HG03520 (cell line): ENCODE measurements around the gene ARHGAP9.
A peak's percentile ranks its signal among the peaks of the same experiment; 100 is the strongest.

Source experiments
- ATAC-seq: cut with Tn5 transposase; IDR thresholded peaks from one replicate; pipeline ENCODE4 v1.9.1; 2021; ENCODE audit warnings: mild to moderate bottlenecking, moderate library complexity; ENCODE audit not compliant: unreplicated experiment

Gene ARHGAP9

DNA sequence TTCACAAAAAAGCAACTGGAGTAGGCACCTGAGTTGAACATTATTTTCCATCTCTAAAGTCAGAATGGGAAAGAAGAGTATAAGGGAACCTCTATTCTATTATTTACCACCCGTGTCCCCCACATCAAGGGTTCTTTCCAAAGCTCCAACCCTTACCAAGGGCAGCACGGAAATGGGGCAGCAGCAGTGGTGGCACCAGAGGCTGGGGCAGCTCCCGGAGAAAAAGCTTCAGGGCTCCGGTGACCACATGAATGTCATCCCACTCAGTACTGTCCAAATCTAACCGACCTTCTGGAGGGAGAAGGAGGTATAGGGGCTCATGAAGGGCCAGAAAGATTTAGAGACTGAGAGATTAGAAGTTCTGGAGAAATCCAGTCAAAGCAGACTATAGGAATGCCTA, 5.8 kb downstream of the ARHGAP9 start:
- ATAC-seq, result no peak

DNA sequence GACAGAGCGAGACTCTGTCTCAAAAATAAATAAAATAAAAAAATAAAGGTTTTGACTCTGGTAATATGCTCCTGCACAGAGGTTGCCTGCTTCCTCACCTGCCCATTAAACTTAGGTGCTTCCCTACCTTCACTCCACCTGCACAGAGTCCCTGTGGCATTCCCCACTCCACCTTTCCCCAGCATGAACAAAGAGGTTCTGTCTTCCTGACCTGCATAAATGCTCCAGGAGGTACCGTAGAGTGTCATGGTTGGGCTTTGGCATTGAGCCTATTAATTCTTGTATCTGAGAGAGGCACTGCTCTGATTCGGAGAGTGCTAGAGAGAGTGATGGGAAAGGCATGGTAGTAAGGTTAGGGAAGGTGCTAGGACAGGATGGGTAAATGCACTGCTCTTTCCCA, 6.3 kb downstream of the ARHGAP9 start:
- ATAC-seq, result no peak

DNA sequence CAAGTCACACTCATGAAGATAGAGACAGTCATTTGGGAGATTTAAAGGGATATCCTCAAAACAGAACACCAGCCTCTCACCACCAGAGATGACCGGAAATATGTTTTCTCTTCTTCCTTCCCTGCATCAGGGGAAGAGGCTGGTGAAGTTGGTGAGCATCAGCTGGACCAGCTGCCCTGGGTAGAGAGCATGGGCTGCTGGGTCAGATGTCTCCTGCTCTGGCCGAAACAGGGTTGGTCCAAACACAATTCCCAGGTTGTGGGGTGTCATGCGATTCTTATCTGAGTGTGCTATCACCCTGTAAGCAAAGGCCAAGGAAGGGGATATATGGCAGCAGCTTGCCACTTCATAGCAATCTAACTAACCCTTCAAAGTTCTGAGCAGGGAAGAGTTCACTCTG, 7.3 kb downstream of the ARHGAP9 start:
- ATAC-seq, result no peak

DNA sequence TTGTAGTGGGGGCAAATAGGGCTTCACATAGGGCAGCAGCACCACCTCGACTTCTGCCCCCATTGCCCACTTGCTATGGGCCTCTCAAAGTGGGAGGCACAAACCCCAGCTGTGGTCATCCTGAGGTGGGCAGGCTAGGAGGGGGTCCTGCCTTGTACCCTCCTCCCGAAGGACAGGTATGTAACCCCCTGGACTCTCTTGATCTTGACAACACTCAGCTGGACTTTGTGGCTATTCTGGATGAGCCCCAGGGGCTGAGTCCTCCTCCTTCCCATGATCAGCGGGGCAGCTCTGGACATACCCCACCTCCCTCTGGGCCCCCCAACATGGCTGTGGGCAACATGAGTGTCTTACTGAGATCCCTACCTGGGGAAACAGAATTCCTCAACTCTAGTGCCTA, 8.0 kb downstream of the ARHGAP9 start:
- ATAC-seq, result no peak

DNA sequence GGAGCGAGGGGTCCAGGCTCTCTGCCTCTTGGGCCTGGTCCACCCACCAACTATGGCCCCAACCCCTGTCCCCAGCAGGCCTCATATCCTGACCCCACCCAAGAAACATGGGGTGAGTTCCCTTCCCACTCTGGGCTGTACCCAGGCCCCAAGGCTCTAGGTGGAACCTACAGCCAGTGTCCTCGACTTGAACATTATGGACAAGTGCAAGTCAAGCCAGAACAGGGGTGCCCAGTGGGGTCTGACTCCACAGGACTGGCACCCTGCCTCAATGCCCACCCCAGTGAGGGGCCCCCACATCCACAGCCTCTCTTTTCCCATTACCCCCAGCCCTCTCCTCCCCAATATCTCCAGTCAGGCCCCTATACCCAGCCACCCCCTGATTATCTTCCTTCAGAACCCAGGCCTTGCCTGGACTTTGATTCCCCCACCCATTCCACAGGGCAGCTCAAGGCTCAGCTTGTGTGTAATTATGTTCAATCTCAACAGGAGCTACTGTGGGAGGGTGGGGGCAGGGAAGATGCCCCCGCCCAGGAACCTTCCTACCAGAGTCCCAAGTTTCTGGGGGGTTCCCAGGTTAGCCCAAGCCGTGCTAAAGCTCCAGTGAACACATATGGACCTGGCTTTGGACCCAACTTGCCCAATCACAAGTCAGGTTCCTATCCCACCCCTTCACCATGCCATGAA, 8.6 kb downstream of the ARHGAP9 start:
- no peak for ATAC-seq

DNA sequence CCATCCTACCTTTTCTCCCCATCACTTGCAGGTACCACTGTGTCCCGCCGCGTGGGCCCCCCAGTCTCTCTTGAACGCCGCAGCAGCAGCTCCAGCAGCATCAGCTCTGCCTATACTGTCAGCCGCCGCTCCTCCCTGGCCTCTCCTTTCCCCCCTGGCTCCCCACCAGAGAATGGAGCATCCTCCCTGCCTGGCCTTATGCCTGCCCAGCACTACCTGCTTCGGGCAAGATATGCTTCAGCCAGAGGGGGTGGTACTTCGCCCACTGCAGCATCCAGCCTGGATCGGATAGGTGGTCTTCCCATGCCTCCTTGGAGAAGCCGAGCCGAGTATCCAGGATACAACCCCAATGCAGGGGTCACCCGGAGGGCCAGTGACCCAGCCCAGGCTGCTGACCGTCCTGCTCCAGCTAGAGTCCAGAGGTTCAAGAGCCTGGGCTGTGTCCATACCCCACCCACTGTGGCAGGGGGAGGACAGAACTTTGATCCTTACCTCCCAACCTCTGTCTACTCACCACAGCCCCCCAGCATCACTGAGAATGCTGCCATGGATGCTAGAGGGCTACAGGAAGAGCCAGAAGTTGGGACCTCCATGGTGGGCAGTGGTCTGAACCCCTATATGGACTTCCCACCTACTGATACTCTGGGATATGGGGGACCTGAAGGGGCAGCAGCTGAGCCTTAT, 9.2 kb downstream of the ARHGAP9 start:
- ATAC-seq, result no peak

DNA sequence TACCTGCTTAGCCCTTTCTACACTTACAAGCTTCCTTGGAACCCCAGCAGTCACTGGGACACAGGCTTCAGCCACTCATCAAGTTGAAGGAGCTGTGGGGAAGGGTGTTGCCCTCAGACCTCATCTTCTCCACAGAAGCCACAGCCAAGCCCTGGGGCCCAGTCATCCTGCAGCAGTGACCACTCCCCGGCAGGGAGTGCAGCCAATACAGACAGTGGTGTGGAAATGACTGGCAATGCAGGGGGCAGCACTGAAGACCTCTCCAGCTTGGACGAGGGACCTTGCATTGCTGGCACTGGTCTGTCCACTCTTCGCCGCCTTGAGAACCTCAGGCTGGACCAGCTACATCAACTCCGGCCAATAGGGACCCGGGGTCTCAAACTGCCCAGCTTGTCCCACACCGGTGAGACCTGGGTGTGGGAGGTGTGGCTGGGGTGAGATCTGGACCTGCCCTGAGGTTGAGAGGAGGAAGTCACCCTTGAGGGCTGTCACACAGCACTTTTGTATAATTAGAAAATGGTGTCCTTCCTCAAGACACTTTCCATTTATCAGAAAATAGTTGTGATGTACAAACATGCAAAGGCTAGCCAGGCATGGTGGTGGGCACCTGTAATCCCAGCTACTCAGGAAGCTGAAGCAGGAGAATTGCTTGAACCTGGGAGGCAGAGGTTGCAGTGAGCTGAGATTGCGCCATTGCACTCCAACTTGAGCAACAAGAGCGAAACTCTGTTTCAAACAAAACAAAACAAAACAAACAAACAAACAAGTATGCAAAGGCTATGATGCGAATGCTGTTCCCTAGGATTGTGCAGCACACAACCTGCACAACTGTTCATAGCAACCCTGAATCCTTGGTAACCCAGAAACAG, 10.1 kb downstream of the ARHGAP9 start:
- no peak for ATAC-seq

DNA sequence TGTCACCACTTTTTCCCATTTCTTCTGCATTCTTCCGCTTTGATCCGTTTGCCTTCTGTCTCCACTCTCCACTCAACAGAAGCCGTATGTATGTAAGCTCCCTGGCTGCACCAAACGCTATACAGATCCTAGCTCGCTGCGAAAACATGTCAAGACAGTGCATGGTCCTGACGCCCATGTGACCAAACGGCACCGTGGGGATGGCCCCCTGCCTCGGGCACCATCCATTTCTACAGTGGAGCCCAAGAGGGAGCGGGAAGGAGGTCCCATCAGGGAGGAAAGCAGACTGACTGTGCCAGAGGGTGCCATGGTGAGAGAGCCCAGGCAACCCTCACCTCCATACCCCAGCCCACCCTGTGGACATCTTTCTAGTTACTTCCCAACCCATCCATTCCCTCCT, 11.8 kb downstream of the ARHGAP9 start:
- no peak for ATAC-seq

DNA sequence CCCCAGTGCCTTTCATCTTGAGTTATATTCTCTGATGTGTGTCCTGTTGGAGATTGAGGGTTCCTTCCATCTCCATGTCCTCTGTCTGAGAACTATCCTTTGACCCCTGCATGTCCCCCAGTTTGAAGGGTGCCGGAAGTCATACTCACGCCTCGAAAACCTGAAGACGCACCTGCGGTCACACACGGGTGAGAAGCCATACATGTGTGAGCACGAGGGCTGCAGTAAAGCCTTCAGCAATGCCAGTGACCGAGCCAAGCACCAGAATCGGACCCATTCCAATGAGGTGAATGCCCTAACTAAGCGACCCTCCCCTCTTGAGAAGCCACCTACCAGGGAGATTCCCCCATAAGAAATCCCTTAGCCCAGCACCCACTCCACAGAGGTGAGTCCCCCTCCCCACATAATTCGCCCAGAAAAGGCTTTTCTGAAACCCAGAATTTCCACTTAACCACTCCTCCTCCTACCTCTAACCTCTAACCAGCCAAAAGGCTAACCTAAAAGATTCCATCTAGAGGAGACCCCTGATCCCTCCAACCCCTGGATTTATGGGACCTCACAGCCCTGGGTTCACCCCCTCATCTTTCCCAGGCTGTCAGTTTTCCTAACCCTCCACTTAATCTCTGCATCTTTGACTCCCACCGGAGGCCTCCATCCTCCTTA, 12.3 kb downstream of the ARHGAP9 start:
- ATAC-seq, result no peak

DNA sequence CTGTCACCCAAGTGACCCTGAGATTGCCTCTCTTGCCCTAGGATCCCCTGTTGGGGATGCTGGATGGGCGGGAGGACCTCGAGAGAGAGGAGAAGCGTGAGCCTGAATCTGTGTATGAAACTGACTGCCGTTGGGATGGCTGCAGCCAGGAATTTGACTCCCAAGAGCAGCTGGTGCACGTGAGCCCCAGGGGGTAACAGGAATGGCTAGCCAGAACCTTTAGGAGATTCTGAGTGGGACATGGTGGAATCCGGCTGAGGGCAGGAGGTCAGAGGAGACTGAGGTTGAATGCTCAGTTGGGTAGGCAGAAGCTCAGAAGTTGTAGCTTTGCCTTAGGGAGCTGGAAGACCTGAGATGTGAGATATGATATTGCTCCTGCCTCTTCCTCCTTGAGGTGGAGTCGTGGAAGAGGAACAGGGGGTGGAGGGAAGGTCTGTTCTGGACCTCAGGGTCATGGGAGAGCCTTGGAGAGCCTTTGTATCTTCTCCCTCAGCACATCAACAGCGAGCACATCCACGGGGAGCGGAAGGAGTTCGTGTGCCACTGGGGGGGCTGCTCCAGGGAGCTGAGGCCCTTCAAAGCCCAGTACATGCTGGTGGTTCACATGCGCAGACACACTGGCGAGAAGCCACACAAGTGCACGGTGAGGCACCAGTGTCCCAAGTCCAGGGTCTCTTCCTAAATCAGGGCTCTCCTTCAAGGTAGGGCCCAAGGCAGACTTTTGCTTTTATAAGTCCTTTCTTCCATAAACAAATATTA, 13.7 kb downstream of the ARHGAP9 start:
- no peak for ATAC-seq

DNA sequence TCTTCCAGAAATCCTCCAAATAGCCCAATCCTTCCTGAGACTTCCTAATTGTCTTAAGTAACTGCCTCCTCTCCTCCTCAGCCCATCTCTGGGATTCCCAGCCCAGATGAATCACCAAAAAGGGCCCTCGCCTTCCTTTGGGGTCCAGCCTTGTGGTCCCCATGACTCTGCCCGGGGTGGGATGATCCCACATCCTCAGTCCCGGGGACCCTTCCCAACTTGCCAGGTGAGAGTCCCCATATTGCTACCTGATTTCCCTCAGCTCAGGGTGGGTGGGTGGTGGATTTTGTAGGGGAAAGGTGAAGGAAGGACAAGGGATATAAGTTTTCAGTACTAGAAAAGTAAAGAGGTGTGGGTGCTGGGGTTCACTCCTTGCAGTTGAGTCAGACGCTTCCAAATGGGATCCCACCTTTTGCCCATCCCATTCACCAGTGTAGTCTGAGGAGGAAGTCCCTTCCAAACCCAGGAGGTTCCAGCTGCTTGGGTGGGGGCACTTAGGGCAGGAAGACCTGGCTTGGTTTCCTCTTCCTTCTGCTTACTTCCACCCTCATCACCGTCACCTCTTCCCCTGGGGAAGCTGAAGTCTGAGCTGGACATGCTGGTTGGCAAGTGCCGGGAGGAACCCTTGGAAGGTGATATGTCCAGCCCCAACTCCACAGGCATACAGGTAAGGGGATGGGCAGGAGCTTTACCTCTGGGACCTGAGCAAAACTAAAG, 14.5 kb downstream of the ARHGAP9 start:
- ATAC-seq, result no peak

DNA sequence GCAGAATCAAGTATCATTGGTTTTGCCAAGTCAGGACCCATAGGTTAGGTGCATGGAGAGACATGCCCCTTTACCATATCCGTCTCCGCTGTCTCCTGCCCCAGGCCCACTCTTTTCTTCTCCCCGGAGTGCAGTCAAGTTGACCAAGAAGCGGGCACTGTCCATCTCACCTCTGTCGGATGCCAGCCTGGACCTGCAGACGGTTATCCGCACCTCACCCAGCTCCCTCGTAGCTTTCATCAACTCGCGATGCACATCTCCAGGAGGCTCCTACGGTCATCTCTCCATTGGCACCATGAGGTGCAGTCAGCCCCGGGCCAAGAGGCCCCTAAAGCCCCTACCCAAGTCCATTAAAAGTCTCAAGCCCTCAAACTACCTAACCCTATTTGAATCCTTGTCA, 15.1 kb downstream of the ARHGAP9 start:
- ATAC-seq, result no peak

DNA sequence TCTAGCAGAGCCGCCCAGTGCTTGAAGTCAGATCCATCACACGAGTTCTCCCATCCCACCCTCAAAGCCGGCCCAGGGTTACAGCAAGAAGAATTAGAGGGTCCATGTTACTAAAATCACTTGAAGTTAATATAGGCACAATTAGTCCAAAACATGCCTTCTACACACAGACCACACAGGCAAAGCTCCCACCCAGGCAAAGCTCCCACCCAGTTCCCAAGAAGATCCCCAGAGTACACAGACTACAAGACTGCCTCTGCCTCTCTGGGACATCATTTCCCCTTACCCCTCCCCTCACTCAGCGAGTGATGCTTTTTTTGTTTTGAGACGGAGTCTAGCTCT, 16.8 kb downstream of the ARHGAP9 start:
- ATAC-seq, result no peak

DNA sequence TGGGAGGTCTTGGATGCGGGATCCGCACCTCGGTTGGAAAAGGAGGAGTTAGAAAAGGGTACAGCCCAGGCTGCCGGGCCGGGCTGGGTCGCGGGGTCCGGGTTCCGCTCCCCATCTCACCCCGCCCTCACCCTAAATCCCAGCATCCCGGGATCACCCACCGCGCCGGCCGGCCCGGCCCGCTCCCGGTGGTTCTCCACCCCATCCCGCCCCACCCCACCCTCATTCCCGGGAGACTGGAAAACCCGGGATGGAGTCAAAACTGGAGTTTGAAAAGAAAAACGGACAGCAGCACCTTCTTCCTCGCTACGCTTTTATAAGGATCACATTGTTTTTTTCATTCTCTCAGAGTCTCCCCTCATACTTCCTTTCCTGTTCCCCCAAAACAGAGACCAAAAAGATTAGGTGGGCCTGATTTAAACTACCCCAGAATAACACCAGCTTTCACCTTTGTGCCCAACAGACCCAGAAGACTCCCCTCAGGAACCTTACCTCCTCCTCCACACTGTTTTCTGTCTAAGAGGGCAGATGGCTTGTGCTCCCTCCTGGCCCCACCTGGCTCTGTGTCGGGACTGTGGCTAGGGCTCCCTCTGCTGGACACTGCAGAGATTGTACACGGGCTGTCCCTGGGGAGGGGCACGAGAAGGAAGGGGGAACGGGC, 17.3 kb downstream of the ARHGAP9 start:
- ATAC-seq, result peak; percentile 61

DNA sequence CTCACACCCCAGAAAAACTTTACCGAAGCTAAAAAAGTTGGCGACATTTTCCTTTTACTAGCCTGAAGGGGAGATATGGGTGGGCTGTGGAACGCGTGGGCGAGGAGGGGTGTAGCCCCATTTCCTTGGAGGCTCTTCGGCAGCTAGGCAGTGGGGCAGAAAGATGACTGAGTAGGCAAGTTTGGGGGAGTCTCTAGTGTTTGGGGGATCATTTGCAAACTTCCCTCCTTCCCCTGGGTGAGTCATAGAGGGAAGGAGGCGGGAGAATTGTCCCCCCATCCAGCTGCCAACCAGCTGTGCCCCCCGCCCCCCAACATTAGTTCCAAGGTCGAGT, 17.8 kb downstream of the ARHGAP9 start:
- no peak for ATAC-seq

DNA sequence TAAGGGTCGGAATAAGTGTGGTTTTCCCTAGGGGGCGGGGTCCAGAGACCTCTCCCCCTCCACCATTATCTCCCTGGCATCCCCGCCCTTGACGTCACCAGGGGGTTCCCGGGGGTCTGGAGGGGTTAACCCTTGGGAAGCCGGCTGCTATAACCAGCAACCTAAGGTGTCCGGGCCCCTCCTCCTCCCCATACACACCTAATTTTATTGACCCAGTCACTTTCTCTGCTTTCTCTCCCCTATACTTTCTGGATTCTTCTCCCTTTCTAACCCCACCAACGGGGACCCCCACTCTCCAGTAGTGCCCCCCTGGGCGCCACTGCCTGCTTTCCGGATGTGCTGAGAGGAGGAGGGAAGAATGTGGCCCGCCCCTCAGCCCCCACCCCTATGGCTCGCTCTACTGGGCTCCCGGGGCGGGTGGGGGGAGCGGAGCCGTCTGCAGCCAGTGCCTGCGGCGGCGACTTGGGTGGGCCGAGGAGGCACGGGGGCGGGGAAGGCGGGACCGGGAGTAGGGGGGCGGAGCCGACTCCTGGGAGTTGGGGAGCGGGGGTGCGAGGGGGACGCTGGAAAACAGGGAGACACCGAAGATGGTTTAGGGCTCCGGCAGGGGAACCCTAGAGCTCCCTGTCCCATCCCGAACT, 18.3 kb downstream of the ARHGAP9 start:
- no peak for ATAC-seq

DNA sequence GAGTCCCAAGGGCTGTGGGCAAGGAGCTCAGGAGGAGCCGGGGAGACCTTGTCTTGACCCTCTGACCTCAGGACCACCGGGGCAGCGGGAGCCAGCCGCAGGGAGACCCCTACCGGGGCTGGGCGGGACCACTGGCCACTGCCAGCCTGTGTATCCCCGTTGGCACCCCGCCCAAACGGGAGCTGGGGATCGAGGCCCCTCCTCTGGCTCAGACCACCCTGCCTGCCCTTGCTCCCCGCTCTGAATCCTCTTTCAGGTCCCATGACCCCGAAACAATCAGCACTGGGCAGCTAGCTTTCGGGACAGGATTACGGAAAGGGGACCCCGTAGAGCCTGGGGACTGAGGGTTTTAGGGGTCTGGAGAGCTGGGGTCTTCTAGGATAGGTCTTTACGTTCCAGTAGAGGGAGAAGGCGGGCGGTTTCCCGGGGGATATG, 18.8 kb downstream of the ARHGAP9 start:
- no peak for ATAC-seq

DNA sequence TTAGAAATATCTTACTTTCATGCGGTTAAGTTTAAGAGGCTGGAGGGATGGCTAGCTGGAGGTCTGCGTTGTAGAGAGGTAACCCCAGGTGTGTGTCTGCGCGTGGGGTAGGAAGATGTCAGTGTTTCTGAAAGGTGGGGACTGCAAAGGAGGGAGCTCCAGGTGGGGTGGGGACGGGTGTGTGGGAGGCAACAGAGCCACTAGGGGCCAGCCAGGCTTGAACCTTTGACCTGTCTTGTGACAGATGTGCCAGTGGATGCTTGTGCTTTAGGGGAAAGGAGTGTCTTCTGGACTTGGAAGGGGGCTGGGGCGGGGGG, 19.2 kb downstream of the ARHGAP9 start:
- ATAC-seq, result no peak

DNA sequence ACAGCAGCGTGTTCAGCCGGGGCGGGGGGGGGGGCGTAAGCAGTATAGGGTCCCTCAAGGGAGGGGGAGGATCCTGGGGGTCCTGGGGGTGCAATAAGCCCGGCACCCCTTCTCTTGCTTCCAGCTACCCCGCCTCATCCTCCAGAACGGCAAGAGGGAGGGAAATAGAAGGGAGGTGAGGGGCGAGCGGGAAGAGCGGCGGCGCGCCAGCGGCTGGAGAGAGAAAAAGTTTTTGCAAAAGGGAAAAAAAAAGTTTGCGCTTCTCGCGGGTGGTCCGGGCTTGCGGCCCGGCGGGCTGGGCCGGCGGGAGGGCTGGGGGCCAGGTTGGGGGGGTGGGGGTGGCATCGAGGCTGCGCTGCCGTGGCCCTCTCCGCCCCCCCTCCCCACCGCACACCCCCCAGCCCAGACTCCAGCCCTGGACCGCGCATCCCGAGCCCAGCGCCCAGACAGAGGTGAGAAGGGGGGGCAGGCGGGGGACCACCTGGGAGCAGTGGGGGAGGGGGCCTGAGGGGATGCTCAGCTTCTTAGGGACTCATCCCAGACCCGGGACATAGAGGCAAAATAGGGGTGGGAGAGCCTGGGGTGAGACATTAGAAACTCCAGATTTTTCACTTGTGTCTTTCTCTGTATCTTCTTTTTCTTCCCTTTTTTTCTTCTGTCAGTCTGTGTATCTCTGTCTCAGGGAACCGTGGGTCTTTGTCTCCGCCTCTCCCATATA, 19.8 kb downstream of the ARHGAP9 start, which contains the start of gene GLI1:
Gene GLI1 (plus strand): TSS at position 36 of the 718 bp plus-strand sequence. CDS start 3,907 bp downstream, outside the sequence.
- no peak for ATAC-seq
